MM.1S (cell line): ENCODE data around the gene MIPOL1.

Experiments
- DNase-seq: peaks from one replicate; pipeline ENCODE4 v3.0.0-alpha.2; 2015
- H2AFZ ChIP-seq: fragments of 300-600 bp; sonication (generic); 2 replicates; pipeline ENCODE4 v1.6.0; 2016; ENCODE audit warnings: antibody characterized with exemption, low read length
- H3F3A ChIP-seq: fragments of 300-600 bp; sonication (generic); 2 replicates; pipeline ENCODE4 v1.6.1; 2016; ENCODE audit warnings: mild to moderate bottlenecking, antibody characterized with exemption, low read length, moderate library complexity, mixed read lengths; ENCODE audit not compliant: insufficient read depth
- H3K27ac ChIP-seq: fragments of 300-600 bp; sonication (generic); 2 replicates; pipeline ENCODE4 v1.5.1; 2016; ENCODE audit warnings: mild to moderate bottlenecking, low read length
- H3K27me3 ChIP-seq: fragments of 300-600 bp; sonication (generic); replicated peaks from 2 replicates; pipeline ENCODE4 v1.6.0; 2016; ENCODE audit warnings: low read length; ENCODE audit not compliant: insufficient read depth
- H3K36me3 ChIP-seq: fragments of 300-600 bp; sonication (generic); replicated peaks from 2 replicates; pipeline ENCODE4 v1.6.1; 2016; ENCODE audit warnings: mild to moderate bottlenecking, low read length, mixed read lengths; ENCODE audit not compliant: insufficient read depth
- H3K4me1 ChIP-seq: fragments of 300-600 bp; sonication (generic); 2 replicates; pipeline ENCODE4 v1.6.1; 2016; ENCODE audit warnings: low read length, mixed read lengths
- H3K4me2 ChIP-seq: fragments of 300-600 bp; sonication (generic); 2 replicates; pipeline ENCODE4 v1.6.0; 2016; ENCODE audit warnings: low read depth, low read length
- H3K4me3 ChIP-seq: fragments of 300-600 bp; sonication (generic); 2 replicates; pipeline ENCODE4 v1.5.1; 2016; ENCODE audit warnings: low read length, mixed read lengths
- H3K79me2 ChIP-seq: fragments of 300-600 bp; sonication (generic); 2 replicates; pipeline ENCODE4 v1.6.1; 2016; ENCODE audit warnings: mixed run types, low read length, mixed read lengths
- H3K9ac ChIP-seq: fragments of 300-600 bp; sonication (generic); 2 replicates; pipeline ENCODE4 v1.6.1; 2016; ENCODE audit warnings: low read length, mixed read lengths
- H3K9me2 ChIP-seq: fragments of 300-600 bp; sonication (generic); replicated peaks from 2 replicates; pipeline ENCODE4 v1.6.1; 2016; ENCODE audit warnings: mild to moderate bottlenecking, low read length, mixed read lengths; ENCODE audit not compliant: insufficient read depth
- H3K9me3 ChIP-seq: fragments of 300-600 bp; sonication (generic); replicated peaks from 2 replicates; pipeline ENCODE4 v1.6.1; 2016; ENCODE audit warnings: mild to moderate bottlenecking, low read length, mixed read lengths; ENCODE audit not compliant: insufficient read depth
- H4K20me1 ChIP-seq: fragments of 300-600 bp; sonication (generic); 2 replicates; pipeline ENCODE4 v1.6.1; 2016; ENCODE audit warnings: mild to moderate bottlenecking, low read length, moderate library complexity, mixed read lengths; ENCODE audit not compliant: insufficient read depth
- EZH2 ChIP-seq: fragments of 300-600 bp; sonication (generic); optimal IDR thresholded peaks from 2 replicates; pipeline ENCODE3; 2017; ENCODE audit warnings: low read depth, mild to moderate bottlenecking, antibody characterized with exemption, low read length, mixed read lengths
- EZH2phosphoT487 ChIP-seq: fragments of 300-600 bp; sonication (generic); IDR thresholded peaks from 2 replicates; pipeline ENCODE4 v1.6.1; 2018; ENCODE audit warnings: antibody characterized with exemption, low read length
- TF ChIP-seq, protein P1 (sequence below): fragments of 300-600 bp; sonication (generic); IDR thresholded peaks from 2 replicates; pipeline ENCODE4 v1.5.1; 2016; ENCODE audit warnings: antibody characterized with exemption, low read length, mixed read lengths

MIPOL1 gene

DNA sequence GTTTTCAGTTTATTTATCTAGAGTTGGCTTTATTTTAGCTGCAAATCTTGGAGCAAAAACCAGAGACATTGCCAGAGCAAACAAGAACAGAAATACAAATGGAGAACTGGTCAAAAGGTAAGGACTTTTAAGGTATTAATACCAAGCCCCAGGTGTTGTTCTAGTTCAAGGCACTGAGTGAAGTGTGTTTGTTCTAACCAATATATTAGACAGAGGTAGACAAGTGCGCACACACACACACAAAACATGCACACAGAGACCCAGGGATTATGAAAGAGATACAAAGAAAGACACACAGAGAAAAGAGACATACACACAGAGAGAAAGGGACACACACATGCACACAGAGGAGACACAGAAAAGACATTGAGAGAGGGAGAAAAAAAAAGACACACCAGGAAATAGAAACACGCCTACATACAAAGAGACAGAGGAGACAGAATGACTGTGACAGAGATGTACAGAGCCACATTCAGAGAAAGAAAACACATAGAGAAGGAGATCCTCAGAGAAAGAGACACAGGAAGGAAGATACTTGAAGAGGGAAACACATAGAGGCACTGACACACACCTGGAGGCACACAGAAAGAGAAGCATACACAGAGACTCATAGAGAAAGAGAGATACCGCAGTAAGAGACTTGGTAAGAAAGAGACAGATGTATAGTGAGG lies 50.2 kb downstream of the MIPOL1 start:
- no peak overlapping the region for H3K27ac ChIP-seq
- DNase-seq: no peak

DNA sequence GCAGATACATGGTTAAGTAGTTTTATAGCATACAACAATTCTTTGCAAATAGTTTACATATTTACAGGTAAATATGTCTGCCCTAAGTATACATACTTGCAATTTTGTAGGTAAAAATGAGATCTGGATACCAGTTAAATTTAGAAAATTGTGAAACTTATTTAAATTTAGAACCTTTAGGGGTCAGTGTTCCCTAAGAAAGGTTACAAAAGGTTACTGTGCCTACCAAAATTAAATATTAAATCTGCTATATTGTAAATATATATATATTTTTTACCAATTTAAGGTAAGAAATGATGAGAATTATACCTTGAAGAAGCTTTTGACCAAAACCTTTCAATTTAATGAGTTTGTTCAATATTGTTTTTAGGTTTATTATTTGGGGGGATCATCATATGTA lies 54.0 kb downstream of the MIPOL1 start:
- H3K36me3 ChIP-seq: no peaks in the 10 kb centered on the region
- H3K79me2 ChIP-seq: no peaks in the 10 kb centered on the region
- H2AFZ ChIP-seq: no peak overlapping the region
- DNase-seq: no peak
- no peak overlapping the region for H3K27ac ChIP-seq
- H3K9ac ChIP-seq: no peak overlapping the region
- no peaks in the 10 kb centered on the region for H3K9me3 ChIP-seq
- no peak for TF ChIP-seq EZH2
- no peak for TF ChIP-seq EZH2phosphoT487
- TF ChIP-seq, protein P1, sequence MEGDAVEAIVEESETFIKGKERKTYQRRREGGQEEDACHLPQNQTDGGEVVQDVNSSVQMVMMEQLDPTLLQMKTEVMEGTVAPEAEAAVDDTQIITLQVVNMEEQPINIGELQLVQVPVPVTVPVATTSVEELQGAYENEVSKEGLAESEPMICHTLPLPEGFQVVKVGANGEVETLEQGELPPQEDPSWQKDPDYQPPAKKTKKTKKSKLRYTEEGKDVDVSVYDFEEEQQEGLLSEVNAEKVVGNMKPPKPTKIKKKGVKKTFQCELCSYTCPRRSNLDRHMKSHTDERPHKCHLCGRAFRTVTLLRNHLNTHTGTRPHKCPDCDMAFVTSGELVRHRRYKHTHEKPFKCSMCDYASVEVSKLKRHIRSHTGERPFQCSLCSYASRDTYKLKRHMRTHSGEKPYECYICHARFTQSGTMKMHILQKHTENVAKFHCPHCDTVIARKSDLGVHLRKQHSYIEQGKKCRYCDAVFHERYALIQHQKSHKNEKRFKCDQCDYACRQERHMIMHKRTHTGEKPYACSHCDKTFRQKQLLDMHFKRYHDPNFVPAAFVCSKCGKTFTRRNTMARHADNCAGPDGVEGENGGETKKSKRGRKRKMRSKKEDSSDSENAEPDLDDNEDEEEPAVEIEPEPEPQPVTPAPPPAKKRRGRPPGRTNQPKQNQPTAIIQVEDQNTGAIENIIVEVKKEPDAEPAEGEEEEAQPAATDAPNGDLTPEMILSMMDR: 0 out of 2 replicates have a peak, but pooled peaks have one; percentile 9
- H3K27me3 ChIP-seq: no peaks in the 10 kb centered on the region
- H3K4me2 ChIP-seq: no peak overlapping the region
- H3K4me3 ChIP-seq: no peak overlapping the region
- H3K9me2 ChIP-seq: no peaks in the 10 kb centered on the region
- no peaks in the 10 kb centered on the region for H3F3A ChIP-seq
- no peaks in the 10 kb centered on the region for H4K20me1 ChIP-seq
- H3K4me1 ChIP-seq: no peaks in the 10 kb centered on the region

More for the DNA sequence above, 50.2 kb downstream of the MIPOL1 start:
- no peak overlapping the region for H3K4me3 ChIP-seq
- no peak overlapping the region for H3K4me2 ChIP-seq
- H3K9me3 ChIP-seq: no peaks in the 10 kb centered on the region
- no peaks in the 10 kb centered on the region for H3K79me2 ChIP-seq
- H3K9me2 ChIP-seq: no peaks in the 10 kb centered on the region
- no peaks in the 10 kb centered on the region for H3K36me3 ChIP-seq
- H4K20me1 ChIP-seq: no peaks in the 10 kb centered on the region
- TF ChIP-seq EZH2phosphoT487 (no peak), EZH2 (no peak)
- TF ChIP-seq, protein P1: no peak
- H3K27me3 ChIP-seq: no peaks in the 10 kb centered on the region
- no peak overlapping the region for H3K9ac ChIP-seq
- no peaks in the 10 kb centered on the region for H3K4me1 ChIP-seq
- H2AFZ ChIP-seq: no peak overlapping the region
- no peaks in the 10 kb centered on the region for H3F3A ChIP-seq

DNA sequence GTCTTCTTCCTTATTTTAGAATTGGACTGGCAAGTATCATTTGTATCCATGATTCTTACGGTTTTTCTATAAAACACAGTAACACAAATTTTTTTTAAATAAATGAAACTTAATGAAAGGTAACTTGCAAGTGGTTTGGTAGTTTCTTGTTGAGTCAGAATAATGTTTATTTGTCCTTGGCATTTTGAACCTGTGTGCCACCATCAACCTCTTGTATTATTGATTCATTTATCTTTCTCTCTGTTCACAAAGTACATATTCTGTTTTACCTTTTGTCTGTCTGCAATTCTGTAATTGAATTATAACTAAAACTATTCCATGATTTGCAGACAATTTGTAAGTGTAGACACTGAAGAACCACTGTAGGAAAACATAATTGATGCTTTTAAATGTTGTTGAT lies 54.7 kb downstream of the MIPOL1 start:
- Histone ChIP-seq H3K9ac (no peak overlapping the region), H3K4me2 (no peak overlapping the region), H3F3A (no peaks in the 10 kb centered on the region), H3K9me3 (no peaks in the 10 kb centered on the region), H3K9me2 (no peaks in the 10 kb centered on the region), H3K36me3 (no peaks in the 10 kb centered on the region), H2AFZ (no peak overlapping the region), H3K4me3 (no peak overlapping the region), H3K27me3 (no peaks in the 10 kb centered on the region), H4K20me1 (no peaks in the 10 kb centered on the region), H3K27ac (no peak overlapping the region), H3K79me2 (no peaks in the 10 kb centered on the region), H3K4me1 (no peaks in the 10 kb centered on the region)
- no peak for DNase-seq
- no peak for TF ChIP-seq EZH2phosphoT487
- no peak for TF ChIP-seq EZH2
- TF ChIP-seq, protein P1: no peak
